GM12878 (cell line): ENCODE results near the gene TKFC. TPM values are rescaled to one million over a fixed set of nuclear protein-coding genes. Genes with fewer than 3 reads are reported as not detected.

Source experiments
- ATF2 ChIP-seq: IDR thresholded peaks from 2 replicates; pipeline ENCODE4 v1.6.1; 2012; ENCODE audit warnings: low read length, inconsistent platforms
- ATF3 ChIP-seq: IDR thresholded peaks from 2 replicates; pipeline ENCODE4 v1.6.1; 2011; ENCODE audit warnings: low read depth, mild to moderate bottlenecking, low read length, moderate library complexity, borderline replicate concordance; ENCODE audit errors: extremely low read depth
- BCL11A ChIP-seq: IDR thresholded peaks from 2 replicates; pipeline ENCODE4 v1.6.1; 2011; ENCODE audit warnings: low read depth, low read length
- BHLHE40 ChIP-seq, 2 experiments: fragments of 450-650 bp in 1 of 2; IDR thresholded peaks; 2 replicates each; pipeline ENCODE4 v1.6.1; 2011 to 2017; ENCODE audit warnings: low read depth in 2 of 2, borderline replicate concordance in 1 of 2, improper control_type of control experiment in 1 of 2, low read length in 1 of 2, mild to moderate bottlenecking in 1 of 2
- EP300 ChIP-seq, 2 experiments: fragments of 150-350 bp in 1 of 2; IDR thresholded peaks; 2 replicates each; pipeline ENCODE4 v1.6.1; 2011 to 2012; ENCODE audit warnings: low read depth in 2 of 2, low read length in 2 of 2, borderline replicate concordance in 1 of 2, improper control_type of control experiment in 1 of 2, inconsistent platforms in 1 of 2; ENCODE audit not compliant: control insufficient read depth in 1 of 2
- ESRRA ChIP-seq: IDR thresholded peaks from 2 replicates; pipeline ENCODE4 v1.6.1; 2012; ENCODE audit warnings: mild to moderate bottlenecking, low read length, improper control_type of control experiment
- GABPA ChIP-seq: IDR thresholded peaks from 2 replicates; pipeline ENCODE4 v1.6.1; 2014; ENCODE audit warnings: antibody characterized with exemption, low read depth, mild to moderate bottlenecking, inconsistent platforms
- MAX ChIP-seq: IDR thresholded peaks from 2 replicates; pipeline ENCODE4 v1.6.1; 2012; ENCODE audit warnings: low read depth, low read length, improper control_type of control experiment
- NR2F1 ChIP-seq: fragments of 450-650 bp; conservative IDR thresholded peaks from 2 replicates; pipeline ENCODE4 v1.6.1; 2017; ENCODE audit warnings: mild to moderate bottlenecking
- NRF1 ChIP-seq: conservative IDR thresholded peaks from 2 replicates; pipeline ENCODE4 v1.6.1; 2011; ENCODE audit warnings: mild to moderate bottlenecking, low read depth, low read length, improper control_type of control experiment
- RAD51 ChIP-seq: fragments of 450-650 bp; IDR thresholded peaks from 2 replicates; pipeline ENCODE4 v1.6.1; 2016; ENCODE audit warnings: moderate library complexity, mild to moderate bottlenecking, inconsistent platforms
- RBBP5 ChIP-seq: fragments of 200-600 bp; sonication (generic); conservative IDR thresholded peaks from 2 replicates; pipeline ENCODE4 v1.6.1; 2016
- SIX5 ChIP-seq: IDR thresholded peaks from 2 replicates; pipeline ENCODE4 v1.6.1; 2011; ENCODE audit warnings: mild to moderate bottlenecking, low read depth, low read length, moderate library complexity; ENCODE audit not compliant: severe bottlenecking
- SMAD1 ChIP-seq: fragments of 450-650 bp; IDR thresholded peaks from 2 replicates; pipeline ENCODE4 v1.6.1; 2018; ENCODE audit warnings: mild to moderate bottlenecking, low read depth; ENCODE audit not compliant: partially characterized antibody
- SMARCA5 ChIP-seq: fragments of 450-650 bp; IDR thresholded peaks from 2 replicates; pipeline ENCODE4 v1.6.1; 2017; ENCODE audit warnings: mild to moderate bottlenecking
- SREBF2 ChIP-seq: IDR thresholded peaks from 2 replicates; pipeline ENCODE4 v1.6.1; 2012; ENCODE audit warnings: mild to moderate bottlenecking, low read length
- STAT1 ChIP-seq: fragments of 450-650 bp; conservative IDR thresholded peaks from 2 replicates; pipeline ENCODE4 v1.6.1; 2014; ENCODE audit warnings: antibody characterized with exemption, mild to moderate bottlenecking
- TCF3 ChIP-seq: IDR thresholded peaks from 2 replicates; pipeline ENCODE4 v1.6.1; 2012; ENCODE audit warnings: low read depth, mild to moderate bottlenecking, low read length, borderline replicate concordance; ENCODE audit not compliant: insufficient read depth
- TCF7 ChIP-seq: IDR thresholded peaks from 2 replicates; pipeline ENCODE4 v1.6.1; 2014; ENCODE audit warnings: antibody characterized with exemption, borderline replicate concordance
- WRNIP1 ChIP-seq: IDR thresholded peaks from 2 replicates; pipeline ENCODE4 v1.6.1; 2011; ENCODE audit warnings: low read depth, low read length, improper control_type of control experiment, borderline replicate concordance
- YY1 ChIP-seq: IDR thresholded peaks from 2 replicates; pipeline ENCODE4 v1.6.1; 2011; ENCODE audit warnings: low read depth, mild to moderate bottlenecking, low read length
- ZNF622 ChIP-seq: fragments of 450-650 bp; IDR thresholded peaks from 2 replicates; pipeline ENCODE4 v1.6.1; 2017; ENCODE audit warnings: mild to moderate bottlenecking, inconsistent platforms
- ZNF687 ChIP-seq: fragments of 450-650 bp; IDR thresholded peaks from 2 replicates; pipeline ENCODE4 v1.6.1; 2017; ENCODE audit warnings: mild to moderate bottlenecking, moderate library complexity
- ZSCAN29 ChIP-seq: fragments of 450-650 bp; IDR thresholded peaks from 2 replicates; pipeline ENCODE4 v1.6.1; 2017; ENCODE audit warnings: mild to moderate bottlenecking, moderate library complexity
- ZZZ3 ChIP-seq: IDR thresholded peaks from 2 replicates; pipeline ENCODE4 v1.6.1; 2011; ENCODE audit warnings: low read depth; ENCODE audit not compliant: control insufficient read depth, insufficient read length
- polyA plus RNA-seq, 11 experiments: library from polyadenylated mRNA; depleted of rRNA in 4 of 11; unstranded in 6 of 11; stranded (reverse) in 5 of 11; fragments of >200 nt; fragmentation: Nextera tagmentation in 4 of 11; fragmentation: Illumina TruSeq in 1 of 11; extraction: Ambion mirVana in 4 of 11; extraction: Trizol in 1 of 11; gene quantifications; 1 replicate in 1 of 11; 2 replicates in 10 of 11; pipeline versions ENCODE4 v1.2.1 to v1.2.3, GENCODE V29; 2011 to 2016; ENCODE audit warnings: inconsistent platforms in 2 of 11, missing spikeins in 2 of 11, low read depth in 1 of 11
- total RNA-seq, 4 experiments: library from RNA; depleted of rRNA in 3 of 4; stranded (reverse); fragments of >200 nt in 3 of 4; fragmentation: Illumina TruSeq in 1 of 4; extraction: Trizol in 1 of 4; gene quantifications; 2 replicates each; pipeline versions ENCODE4 v1.2.1 to v1.2.3, GENCODE V29; 2013 to 2021

The TKFC gene
- total and polyA plus RNA-seq, 10 of the 15 experiments (the other 5 are each of a cell fraction or from before 2014, with no cell fraction given): 2.4 to 113 (median 59.0) TPM

GRCh38 chr11:61369372-61370348, 36.6 kb downstream of the TKFC start (continued):
- TF ChIP-seq YY1 (no peak; the same call in 1 of the 2 replicates), BCL11A (peak; percentile 93), ATF3 (no peak), ZZZ3 (no peak), RBBP5 (no peak), ATF2 (peak; percentile 82), RAD51 (0 out of 2 replicates have a peak, but pooled peaks have one; percentile 32), ESRRA (no peak), ZSCAN29 (no peak), SREBF2 (no peak), SMARCA5 (peak; percentile 60), ZNF622 (no peak), TCF7 (no peak), ZNF687 (peak; percentile 74; the same call in 1 of the 2 replicates), NR2F1 (peak; percentile 94), WRNIP1 (no peak), SIX5 (no peak), TCF3 (peak; percentile 84), GABPA (no peak), NRF1 (no peak), MAX (no peak), STAT1 (no peak), EP300 (IDR thresholded peaks at IDR 0.05; ENCODE audit: borderline replicate concordance in 1 of 2, control insufficient read depth in 1 of 2, low read depth in 2 of 2, low read length in 2 of 2) (peak; percentile 92 to 93), SMAD1 (no peak), BHLHE40 (IDR thresholded peaks at IDR 0.05; ENCODE audit: borderline replicate concordance in 1 of 2, low read depth in 2 of 2, low read length in 1 of 2) (peak; percentile 82 to 93; a peak in 3 of 4 replicates)
